ENCODE data around the gene SSBP2. TPM values are rescaled to one million over a fixed set of nuclear protein-coding genes. Genes with fewer than 3 reads are reported as not detected.
A peak's percentile ranks its signal among the peaks of the same experiment; 100 is the strongest.

Gene SSBP2
- total and polyA plus RNA-seq, 2 of the 8 experiments (the other 6 are each of a cell fraction or from before 2014, with no cell fraction given): 21.5 to 36.2 TPM

GRCh38 chr5:81422671-81423070, 328.2 kb downstream of the SSBP2 start:
- no peaks in the 10 kb centered on the region for H3K23me2 ChIP-seq (ENCODE audit: low read depth, low read length)
- no peak overlapping the region for H3K18ac ChIP-seq (ENCODE audit: extremely low read depth, low read length)
- no peaks in the 10 kb centered on the region for H3K27me3 ChIP-seq (replicated peaks in 1 of 4; ENCODE audit: control insufficient read depth in 3 of 4, extremely low read depth in 1 of 4, insufficient read depth in 3 of 4, low read length in 3 of 4)
- H4K8ac ChIP-seq (ENCODE audit: extremely low read depth, insufficient read depth, low read length): no peak overlapping the region
- POLR2A ChIA-PET (ENCODE audit: partially characterized antibody): no interaction called here
- no peaks in the 10 kb centered on the region for H4K20me1 ChIP-seq (replicated peaks in 1 of 2; ENCODE audit: control insufficient read depth in 1 of 2, insufficient read depth in 2 of 2, low read length in 2 of 2)
- H3K79me2 ChIP-seq (ENCODE audit: control insufficient read depth in 1 of 2, insufficient read depth in 2 of 2, low read length in 2 of 2): no peaks in the 10 kb centered on the region
- H2BK15ac ChIP-seq (ENCODE audit: low read length): no peak overlapping the region
- no peak overlapping the region for H2AFZ ChIP-seq (ENCODE audit: low read length)
- H2BK12ac ChIP-seq (ENCODE audit: low read depth, low read length): no peak overlapping the region
- H3K4me2 ChIP-seq (ENCODE audit: insufficient read depth in 1 of 2, low read depth in 2 of 2, low read length in 2 of 2): no peak overlapping the region
- no peak overlapping the region for H2BK120ac ChIP-seq (replicated peaks; ENCODE audit: low read depth, low read length)
- no peak overlapping the region for H4K5ac ChIP-seq (ENCODE audit: insufficient read length, low read depth, low read length)
- H2AK5ac ChIP-seq (ENCODE audit: low read depth, low read length): no peak overlapping the region
- H3K79me1 ChIP-seq (ENCODE audit: low read depth, low read length): no peaks in the 10 kb centered on the region
- H3K27ac ChIP-seq (ENCODE audit: low read depth, low read length): no peak overlapping the region
- peak; percentile 48 for FAIRE-seq
- H4K91ac ChIP-seq (replicated peaks; ENCODE audit: insufficient read length, low read length): no peak overlapping the region
- no peak overlapping the region for H3K4me3 ChIP-seq (ENCODE audit: extremely low read depth in 1 of 4, insufficient read depth in 2 of 4, low read depth in 3 of 4, low read length in 4 of 4)
- no peak overlapping the region for H3K9ac ChIP-seq (replicated peaks in 1 of 4; ENCODE audit: extremely low read depth in 1 of 4, low read depth in 3 of 4, low read length in 3 of 4)
- DNase-seq (ENCODE audit: low read depth in 1 of 2, low spot score in 2 of 2): no peak
- H3K4me1 ChIP-seq (replicated peaks in 1 of 4; ENCODE audit: control insufficient read depth in 3 of 4, insufficient read depth in 4 of 4, low read length in 3 of 4): no peaks in the 10 kb centered on the region
- no peaks in the 10 kb centered on the region; a peak in 1 of 8 replicates for H3K36me3 ChIP-seq (ENCODE audit: control insufficient read depth in 2 of 4, insufficient read depth in 4 of 4, low read length in 3 of 4)
- no peaks in the 10 kb centered on the region for H3K9me3 ChIP-seq (ENCODE audit: insufficient read depth in 2 of 2, low read depth in 1 of 2, low read length in 1 of 2)
- H3K14ac ChIP-seq (ENCODE audit: insufficient read length): no peak overlapping the region
- no peak overlapping the region for H3K56ac ChIP-seq (replicated peaks; ENCODE audit: insufficient read length, low read depth, low read length)
- no peak overlapping the region for H3K23ac ChIP-seq (ENCODE audit: insufficient read length)
- TF ChIP-seq E2F6 (IDR thresholded peaks at IDR 0.05) (no peak), CTBP2 (IDR thresholded peaks at IDR 0.05; ENCODE audit: borderline replicate concordance, insufficient read depth, insufficient read length, low read length) (no peak), RFX5 (IDR thresholded peaks at IDR 0.05; ENCODE audit: borderline replicate concordance, low read depth, low read length) (no peak), TAF7 (optimal IDR thresholded peaks at IDR 0.05; ENCODE audit: borderline replicate concordance, low read depth, low read length) (no peak), SP2 (IDR thresholded peaks at IDR 0.05; ENCODE audit: low read length) (no peak), GABPA (IDR thresholded peaks at IDR 0.05; ENCODE audit: borderline replicate concordance, insufficient read depth, low read length) (no peak), RXRA (IDR thresholded peaks at IDR 0.05; ENCODE audit: insufficient read depth, low read depth, low read length) (no peak), CHD1 (IDR thresholded peaks at IDR 0.05; ENCODE audit: low read depth, low read length) (no peak), JUND (IDR thresholded peaks at IDR 0.05; ENCODE audit: low read length) (no peak), CEBPB (IDR thresholded peaks at IDR 0.05; ENCODE audit: low read depth, low read length) (no peak), SRF (IDR thresholded peaks at IDR 0.05; ENCODE audit: low read depth, low read length) (no peak), KDM5A (IDR thresholded peaks at IDR 0.05; ENCODE audit: low read length) (no peak), KDM1A (IDR thresholded peaks at IDR 0.05; ENCODE audit: borderline replicate concordance, low read length) (no peak)
- CTCF ChIA-PET (ENCODE audit: partially characterized antibody): interaction anchor here (1.2 kb wide), 1 partner anchor 9 kb away, joined by 3 read pairs; no protein-coding TSS in a partner anchor
- H3K4ac ChIP-seq (replicated peaks; ENCODE audit: insufficient read length, low read depth, low read length): no peak overlapping the region
- H2BK20ac ChIP-seq (ENCODE audit: low read length): no peak overlapping the region
- WGBS, 2 experiments (ENCODE audit: extremely low coverage in 1 of 2, insufficient coverage in 1 of 2, insufficient read length in 1 of 2, insufficient replicate concordance in 2 of 2, low coverage in 1 of 2, low lambda C conversion rate in 2 of 2, missing lambda C conversion rate in 1 of 2): 98% methylated on average over 2 of the region's 2 CpGs; no CpG with 5 or more reads in 1 of the 2 experiments
- H2BK5ac ChIP-seq (ENCODE audit: low read depth, low read length): no peak overlapping the region
